GM21786 (cell line): Measurements from ENCODE around the gene GRB10.

Source experiments
- ATAC-seq: cut with Tn5 transposase; IDR thresholded peaks from one replicate; pipeline ENCODE4 v1.9.1; 2021; ENCODE audit not compliant: unreplicated experiment

The GRB10 gene

DNA sequence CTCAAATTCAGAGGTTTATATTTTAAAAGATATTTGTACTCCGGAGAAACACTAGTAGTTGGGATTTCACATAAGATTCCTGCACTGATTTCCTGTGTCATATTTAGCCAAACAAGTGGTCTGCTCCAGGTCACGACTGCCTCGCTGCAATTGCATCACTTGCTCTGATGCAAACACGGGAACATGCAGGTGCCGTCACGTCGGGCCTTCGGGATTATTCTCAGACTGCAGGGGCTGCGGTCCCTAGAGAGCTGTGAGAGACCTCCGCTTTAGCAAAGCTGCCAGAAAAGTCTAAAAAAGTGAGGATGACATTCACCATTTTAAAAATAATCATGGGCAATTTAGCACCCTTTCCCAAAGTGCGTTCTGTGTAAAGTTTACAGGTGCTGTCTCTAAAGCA lies 124.0 kb downstream of the GRB10 start:
- no peak for ATAC-seq

DNA sequence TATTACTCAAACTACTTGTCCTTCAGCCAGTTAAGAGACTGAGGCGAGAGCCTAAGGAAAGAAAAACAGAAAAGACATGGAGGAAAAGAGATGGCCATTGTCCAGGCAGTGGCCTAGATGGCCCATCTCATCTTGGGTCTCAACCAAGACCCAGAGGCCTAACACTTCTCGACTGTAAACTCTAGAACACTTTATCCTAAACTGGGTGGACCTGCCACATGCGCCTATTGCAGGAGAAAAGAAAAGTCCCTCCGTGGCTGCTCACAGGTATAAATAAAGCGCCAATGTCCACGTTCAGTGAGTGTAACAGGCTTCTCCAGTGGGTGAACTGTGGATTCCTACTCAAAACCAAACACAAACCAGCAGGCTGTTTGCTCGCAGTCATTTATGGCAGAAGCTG lies 124.8 kb downstream of the GRB10 start:
- ATAC-seq, result no peak

DNA sequence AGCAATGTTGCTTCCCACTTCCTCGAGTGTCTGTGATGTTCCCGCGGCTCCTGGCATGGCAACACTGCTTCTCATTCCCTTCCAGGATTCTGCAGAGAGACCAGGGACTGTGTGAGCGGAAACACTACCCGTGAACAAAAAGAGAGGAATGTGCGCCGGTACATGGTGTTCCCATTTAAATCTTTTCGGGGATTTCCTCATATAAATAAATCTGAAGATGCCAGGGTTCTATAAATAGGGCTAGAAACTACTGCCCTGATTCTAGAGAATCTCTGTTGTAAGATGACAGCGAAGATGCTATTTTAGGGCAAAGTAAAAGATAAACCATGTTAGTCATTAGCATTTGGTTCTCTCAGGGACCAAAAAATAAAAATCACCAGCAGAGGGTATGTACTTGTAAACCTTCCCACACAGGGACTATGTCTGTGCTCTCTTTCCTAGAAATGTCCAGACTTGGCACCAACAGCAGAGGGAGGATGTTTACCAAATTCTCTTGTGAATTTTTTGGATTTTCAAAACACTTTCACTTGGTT lies 125.3 kb downstream of the GRB10 start:
- no peak for ATAC-seq

DNA sequence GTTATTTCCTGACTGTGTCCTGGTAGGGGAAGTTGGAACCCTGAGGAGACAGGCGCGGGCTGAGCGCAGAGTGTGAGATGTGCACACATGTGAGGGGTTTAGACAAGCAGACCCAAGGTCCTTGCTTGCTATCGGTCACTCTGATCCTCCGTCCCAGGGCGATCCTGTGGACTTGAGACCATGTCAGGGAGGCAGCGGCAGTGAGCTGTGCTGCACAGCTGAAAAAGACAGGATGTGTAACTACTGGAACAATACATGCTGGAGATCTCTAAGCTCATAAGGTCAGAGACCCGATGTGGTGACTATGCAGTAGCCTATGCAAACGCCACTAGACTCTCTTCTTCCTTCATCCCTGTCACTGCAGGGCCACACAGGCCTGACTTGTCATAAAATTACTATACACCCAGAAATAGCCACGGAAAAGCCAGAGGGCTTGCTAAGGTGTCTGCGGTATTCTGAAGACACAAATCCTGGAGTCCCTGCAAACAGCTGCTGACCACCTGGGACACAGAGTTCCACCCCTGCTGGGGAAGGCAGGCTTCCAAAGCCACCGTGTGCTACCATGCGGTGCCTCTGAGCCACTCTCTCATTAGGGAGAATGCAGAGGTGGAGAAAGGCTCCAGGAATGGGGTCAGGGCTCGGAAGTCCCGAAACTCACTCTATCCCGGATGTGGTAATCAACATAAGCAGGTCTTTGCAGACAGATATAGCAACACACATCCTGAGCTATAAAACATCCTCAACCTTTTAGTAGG lies 126.4 kb downstream of the GRB10 start:
- no peak for ATAC-seq

DNA sequence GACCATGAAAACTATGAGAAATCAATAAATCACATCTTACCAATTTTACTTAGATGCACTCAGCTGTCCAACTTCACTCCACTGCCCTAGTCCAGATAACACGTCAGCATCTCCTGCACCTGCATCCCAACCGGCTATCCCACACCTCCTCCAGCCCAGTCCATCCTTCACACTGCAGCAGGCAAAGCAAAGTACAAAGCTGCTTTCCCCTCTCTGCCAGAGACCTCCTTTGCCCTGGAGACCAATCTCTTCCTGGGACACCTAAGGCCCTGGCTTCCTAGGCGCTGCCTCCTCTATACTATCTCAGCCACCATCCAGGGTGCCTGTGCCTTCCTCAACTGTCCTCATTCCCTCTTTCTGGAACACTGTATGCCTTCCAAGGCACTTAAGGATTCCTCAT lies 127.2 kb downstream of the GRB10 start:
- no peak for ATAC-seq

DNA sequence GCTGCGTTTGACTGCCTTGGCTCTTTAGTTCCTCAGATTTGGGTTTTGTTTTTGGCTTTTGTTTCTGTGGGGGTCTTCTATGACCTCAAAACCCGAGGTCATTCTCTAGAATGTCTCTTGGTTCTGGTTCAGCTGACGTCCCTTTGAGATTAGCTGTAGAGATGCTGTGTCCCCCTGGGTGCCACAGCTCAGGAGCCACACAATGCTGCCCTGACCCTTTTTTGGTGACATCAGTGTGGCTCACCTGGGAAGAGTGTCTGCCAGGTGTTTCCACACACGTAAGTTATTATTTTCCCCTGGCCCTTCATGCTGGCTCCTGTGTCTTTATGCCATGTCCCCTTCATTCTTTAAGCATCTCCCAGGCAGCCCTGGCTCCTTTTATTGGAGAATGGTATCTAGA lies 127.7 kb downstream of the GRB10 start:
- ATAC-seq, result no peak

DNA sequence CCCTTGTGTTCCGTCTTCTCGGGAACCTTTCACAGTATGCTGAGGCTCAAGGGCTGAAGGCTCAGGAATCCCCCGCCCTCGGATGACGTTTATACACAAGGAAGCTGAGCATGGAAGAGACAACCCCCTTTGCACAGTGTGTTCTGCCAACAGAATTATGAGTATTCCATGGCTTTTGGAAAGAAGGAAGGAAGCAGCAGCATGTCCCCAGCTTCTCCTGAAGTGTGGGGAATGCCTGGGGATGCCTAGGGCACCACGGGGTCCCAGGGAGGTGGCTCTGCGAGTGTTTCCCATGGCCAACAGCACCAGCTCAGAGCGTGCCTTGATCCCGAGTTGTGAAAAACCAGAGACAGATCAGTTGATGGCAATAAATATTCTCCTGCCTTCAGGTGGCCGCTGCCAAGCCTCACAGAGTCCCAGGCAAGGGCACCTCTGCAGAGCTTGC lies 128.7 kb downstream of the GRB10 start:
- no peak for ATAC-seq

DNA sequence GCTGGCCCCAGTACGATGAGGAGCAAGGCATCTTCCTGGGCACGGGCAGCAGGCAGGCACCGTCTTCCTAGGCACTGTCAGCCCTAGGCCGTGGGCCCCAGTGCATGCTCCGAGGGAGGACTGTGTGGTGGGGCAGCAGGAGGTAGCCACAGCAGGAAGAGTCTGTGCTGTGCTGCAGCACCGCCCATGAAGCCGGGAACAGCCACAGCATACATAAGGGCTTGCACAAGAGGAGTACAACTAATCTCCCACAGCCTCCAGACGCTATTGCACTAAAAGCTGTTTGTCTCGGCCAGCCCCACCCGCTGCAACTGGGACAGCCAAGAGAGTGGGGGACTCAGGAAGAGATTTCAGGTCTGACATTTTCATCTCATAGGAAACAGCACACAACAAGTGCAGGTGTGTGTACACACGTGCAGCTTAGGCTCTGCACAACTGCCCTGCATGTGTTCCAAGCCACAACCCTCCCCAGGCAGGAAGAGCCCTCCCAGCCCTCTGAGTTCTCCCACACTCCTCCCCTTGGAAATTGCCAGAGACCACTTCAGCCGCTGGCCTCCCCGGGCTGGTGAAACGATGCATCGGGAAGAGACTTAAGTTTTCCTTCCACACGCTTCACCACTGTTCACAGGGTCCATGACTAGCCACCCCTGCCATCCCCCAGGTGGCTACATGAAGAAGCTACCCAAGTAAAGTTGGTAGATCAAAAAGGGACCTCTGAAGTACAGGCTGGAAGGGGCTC lies 129.4 kb downstream of the GRB10 start:
- ATAC-seq, result no peak

DNA sequence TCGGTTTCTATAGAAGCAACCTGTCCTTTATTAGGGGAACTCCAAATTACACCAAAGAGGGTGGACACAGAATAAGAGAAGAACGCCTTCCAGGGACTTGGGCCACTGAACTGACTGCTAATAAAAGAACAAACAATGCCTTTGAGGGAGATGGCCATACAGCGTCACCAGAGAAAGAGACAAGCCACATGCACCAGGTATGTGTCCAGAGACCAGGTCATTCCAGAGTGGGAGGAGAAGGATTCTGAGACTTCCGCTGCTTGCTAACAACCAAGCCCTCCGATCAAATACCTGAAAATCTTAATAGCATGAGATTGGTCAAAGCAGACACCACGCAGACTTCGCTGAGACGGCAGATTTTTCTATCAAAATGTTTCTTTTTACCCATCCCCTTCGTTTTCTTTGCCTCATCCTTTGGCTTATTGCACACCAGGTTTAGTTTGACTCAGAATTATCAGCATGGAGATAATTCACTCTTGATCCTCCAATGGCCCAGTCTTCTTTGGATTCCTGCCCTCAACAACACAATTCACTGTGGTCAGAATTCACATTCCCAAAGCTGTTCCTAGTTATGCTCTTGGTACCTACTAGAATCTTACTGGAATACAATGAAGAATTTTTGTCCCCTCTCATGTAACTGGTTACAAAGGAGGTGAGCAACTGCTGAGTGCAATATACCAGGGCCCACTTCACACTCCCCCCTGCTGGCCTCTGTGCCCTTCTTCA lies 130.1 kb downstream of the GRB10 start:
- no peak for ATAC-seq

DNA sequence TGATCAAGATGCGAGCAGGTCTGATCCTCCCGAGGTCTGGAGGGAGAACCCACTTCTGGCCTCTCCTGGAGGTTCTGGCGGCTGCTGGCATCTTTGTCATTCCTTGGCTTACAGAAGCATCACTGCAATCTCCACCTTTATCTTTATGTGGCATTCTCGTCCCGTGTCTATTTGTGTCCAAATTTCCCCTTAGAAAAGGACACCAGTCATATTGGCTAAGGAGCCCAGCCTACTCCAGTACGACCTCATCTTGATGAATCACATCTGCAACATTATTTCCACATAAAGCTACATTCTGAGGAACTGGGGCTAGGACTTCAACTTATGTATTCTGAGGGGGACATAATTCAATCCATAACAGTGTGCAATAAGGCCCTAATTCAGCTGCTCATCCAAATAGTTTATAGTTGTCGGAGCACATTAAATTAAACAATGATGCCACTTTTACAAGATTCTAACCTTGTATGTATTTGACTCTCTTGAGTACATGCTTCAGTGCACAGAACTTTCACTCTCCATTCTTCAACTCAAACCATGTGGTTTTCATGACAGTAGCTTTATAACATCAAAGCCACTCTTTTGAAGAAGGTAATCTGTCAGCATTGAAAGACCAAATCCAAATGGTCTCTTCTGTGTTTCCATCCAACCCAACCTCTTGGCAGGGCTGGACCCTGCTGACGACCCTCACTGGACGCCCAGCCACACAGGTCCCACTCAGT lies 131.3 kb downstream of the GRB10 start:
- ATAC-seq, result peak; percentile 67

DNA sequence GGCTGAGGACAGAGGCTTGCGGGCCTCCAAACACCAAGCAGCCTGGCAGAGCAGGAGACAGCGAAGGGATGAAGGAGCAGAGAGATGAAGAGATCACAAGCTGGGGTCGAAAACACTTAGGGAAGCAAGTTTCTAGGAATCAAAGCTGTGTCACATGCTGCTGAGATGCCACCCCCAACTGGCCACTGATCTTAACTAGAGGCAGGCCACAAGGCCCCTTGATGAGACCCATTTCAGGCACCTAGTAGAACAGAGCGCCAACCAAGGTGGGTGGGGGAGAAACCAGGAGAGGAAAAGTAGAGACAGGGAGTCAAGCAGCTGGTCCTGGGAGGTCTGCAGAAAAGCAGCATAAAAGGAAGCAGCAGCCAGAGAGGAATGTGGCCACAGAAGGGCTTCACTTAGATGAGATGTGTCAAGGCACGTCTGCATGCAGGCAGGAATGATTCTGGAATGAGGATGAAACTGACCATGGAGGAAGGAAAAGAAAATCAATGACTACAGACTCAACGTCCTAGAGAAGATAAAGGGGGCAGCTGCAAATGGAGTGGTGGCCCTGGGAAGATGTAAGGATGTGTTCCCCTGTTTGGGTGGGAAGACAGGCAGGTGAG lies 132.5 kb downstream of the GRB10 start:
- ATAC-seq, result no peak

DNA sequence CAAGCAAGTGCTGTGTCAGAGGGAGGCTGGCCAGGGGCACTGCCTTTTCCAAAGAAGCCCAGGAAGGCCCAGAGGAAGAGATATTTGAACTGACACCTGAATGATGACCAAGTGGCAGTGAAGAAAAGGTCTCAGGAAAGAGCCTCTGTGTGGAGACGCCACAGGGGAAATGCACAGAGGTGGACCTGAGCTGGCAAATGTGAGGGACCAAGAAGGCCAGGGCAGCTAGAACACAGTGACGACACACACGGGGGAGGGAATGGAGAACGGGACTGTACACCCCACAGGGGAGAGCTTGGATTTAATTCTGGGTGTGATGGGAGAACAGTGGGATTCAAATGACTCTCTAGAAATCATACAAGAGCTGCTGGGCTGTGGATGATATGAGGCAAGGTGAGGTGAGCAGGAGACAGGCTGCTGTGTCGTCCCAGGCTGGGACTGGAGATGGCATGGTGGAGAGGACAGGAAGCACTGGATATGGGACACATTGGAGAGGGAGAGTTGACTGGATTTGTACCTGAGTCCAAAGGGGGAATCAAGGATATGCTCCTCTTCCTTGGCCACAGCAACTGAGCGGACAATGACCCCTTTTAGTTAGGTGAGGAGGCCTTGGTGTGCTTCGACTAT lies 133.3 kb downstream of the GRB10 start:
- ATAC-seq, result no peak

DNA sequence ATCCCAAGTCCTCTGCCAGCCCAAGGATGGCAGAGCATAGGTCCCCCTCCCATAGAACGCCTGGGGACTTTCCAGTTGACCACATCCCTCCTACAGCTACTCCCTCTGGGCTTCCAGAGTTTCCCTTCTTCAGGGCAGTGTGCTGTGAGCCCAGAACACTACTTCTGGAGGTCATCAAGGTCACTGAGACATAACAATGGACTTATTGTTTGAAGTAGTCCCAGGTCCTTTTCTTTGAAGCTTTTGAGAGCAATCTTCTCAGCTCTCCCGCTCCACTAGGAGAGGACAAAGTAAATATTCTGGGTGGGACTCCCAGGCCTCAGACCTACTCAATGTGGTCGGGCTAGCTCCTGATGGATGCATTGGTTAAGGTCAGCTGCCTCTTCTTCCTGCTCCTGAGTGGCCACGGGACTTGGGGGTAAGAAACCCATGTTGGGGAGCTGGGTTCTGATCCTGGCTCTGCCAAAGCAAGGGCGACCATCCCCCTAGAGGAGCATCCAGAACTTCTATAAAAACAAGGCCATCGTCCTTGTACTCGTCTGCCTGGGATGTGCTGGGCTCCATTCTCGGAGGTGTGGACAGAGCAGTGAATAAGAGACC lies 134.0 kb downstream of the GRB10 start:
- no peak for ATAC-seq

DNA sequence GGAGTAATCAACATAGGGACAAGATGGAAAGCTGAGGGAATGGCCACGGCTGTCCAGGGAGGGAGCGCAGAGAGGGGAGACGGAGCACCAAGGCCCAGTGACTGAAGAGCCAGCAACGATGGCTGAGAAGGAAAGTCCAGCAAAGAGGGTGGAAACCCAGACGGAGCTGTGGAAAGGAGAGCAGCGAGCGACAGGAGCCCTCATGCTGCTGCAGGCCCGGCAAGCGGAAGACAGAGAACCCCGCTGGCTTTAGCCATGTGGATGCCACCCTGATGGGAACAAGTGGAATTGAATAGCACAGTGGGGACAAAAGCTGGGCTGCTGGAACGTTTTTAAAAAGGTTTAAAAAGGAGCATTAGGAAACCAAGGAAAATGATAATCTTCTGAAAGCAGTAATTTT lies 134.6 kb downstream of the GRB10 start:
- ATAC-seq, result no peak

DNA sequence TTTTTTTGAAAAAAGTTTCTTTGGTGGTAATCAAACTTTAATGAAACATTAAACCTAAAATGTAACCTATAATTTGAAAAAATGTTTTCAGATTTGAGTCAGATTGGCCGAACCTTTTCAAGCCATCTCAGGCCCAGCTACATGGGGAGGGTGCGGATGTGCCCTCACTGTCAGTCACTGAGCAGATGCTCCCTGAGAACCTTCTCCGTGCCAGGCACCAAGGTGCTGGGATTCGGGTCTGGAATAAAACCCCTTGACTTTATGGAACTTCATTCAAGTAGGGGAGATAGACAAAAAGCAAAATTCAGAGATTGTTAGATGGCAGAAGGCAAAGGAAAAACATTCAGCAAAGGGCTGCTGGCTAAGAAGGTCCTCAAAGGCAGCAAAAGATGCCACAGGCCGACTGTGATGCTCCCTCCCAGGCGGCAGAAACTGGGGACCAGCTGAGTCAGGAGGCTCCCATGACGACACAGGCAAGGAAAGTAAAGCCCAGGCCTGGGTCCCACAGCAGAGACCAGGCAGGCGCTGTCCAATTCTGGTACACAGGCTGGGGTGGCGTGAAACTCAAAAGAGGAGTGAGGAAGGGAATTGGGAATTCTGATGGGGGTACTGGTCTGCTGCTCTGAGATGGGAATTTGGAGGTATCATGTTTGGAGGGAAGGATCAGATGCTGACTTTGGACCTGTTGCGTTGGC lies 135.3 kb downstream of the GRB10 start:
- ATAC-seq, result no peak

DNA sequence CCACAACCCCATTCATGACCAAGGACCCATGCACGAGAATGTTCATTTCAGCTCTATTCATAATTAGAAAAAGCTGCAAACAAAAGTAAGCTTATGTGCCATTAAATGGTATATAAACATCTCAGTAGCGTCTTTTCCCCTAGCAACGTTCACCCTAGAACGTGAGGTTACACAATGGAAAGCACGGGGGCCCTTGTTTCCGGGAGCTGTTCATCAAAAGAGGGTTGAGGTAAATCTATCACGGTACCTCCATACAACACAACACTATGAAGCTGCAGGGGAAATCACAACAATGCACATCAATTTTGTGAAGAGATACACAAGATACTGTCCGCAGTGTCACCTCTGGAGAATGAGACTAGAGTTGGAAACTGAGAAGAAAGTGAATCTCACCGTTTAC lies 136.6 kb downstream of the GRB10 start:
- ATAC-seq, result no peak

DNA sequence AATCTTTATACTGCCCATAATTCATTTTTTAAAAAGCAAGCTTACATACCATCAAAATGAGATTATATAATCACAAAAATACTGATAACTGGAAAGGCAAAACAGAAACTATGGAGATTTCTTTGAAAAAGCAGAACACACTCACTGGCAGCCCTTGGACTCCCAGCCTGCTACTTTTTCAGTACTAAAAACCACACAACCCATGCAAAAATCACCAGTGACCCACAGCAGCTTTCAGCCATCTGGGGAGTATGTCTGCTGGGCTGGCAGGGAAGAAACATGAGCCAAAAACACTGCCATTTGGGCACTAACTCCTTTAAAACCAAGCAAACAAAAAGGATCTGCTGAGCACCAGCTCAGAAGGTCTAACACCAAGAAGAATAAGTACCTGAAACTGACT lies 137.5 kb downstream of the GRB10 start:
- no peak for ATAC-seq

DNA sequence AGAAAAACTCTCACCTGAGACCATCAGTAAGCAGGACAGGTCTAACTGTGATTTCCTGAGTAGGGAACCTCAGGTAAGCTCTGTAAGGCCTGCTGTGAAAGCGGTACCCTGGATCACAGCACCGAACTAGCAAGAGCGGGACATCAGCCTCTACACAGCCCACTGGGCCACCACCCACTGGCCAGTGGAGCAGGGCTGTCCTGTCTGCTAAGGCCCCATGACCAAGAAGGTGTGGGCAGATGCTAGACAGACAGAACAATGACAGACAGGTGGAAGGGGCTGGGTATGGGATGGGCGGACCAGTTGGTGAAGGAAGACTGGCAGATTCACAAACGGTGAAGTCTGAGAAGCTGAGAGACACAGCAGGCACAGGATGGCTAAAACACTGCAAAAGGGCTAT lies 138.1 kb downstream of the GRB10 start:
- no peak for ATAC-seq

DNA sequence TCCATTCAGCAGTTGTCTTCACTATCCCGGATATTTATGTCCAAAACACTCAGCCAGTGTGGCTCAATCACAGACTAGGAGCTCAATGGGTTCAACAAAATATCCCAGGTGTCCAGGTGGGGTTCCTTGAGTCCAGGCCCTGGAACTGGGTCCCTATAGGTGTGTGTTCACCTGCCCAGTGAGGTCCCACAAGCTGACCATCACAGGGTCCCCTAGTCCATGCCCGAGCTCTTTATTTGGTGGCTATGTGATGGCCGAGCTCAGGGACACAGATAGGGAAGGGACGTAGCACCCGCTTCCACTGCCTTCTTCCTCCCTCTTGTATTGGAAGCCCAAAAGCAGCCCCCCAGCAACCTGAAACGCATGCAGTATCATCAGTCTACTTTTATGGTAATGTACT lies 138.6 kb downstream of the GRB10 start:
- ATAC-seq, result no peak
